A549 (cell line): ENCODE measurements around the gene RBCK1. TPM values are rescaled to one million over a fixed set of nuclear protein-coding genes. Genes with fewer than 3 reads are reported as not detected.

Source experiments
- ATAC-seq, 2 experiments: fragments of 200-7000 bp in 1 of 2; fragments of >200 bp in 1 of 2; cut with Nextera tagmentation in 1 of 2; cut with Tn5 transposase in 1 of 2; 3 replicates each; pipeline versions ENCODE4 v1.8.0 to v1.9.1; 2018 to 2020; ENCODE audit warnings: mild to moderate bottlenecking in 1 of 2, moderate library complexity in 1 of 2
- CTCF ChIA-PET: fragments of 300-600 bp; sonication (Branson Sonifier 250); formaldehyde crosslinking; extraction: SDS; loops from one replicate; lab custom pipeline; 2021; ENCODE audit warnings: antibody characterized with exemption, inconsistent platforms; lab: Yijun Ruan, JAX
- POLR2A ChIA-PET: fragments of 350-600 bp; formaldehyde crosslinking; extraction: SDS; loops from one replicate; lab custom pipeline; 2021; ENCODE audit warnings: antibody characterized with exemption, inconsistent platforms; lab: Yijun Ruan, JAX
- DNase-seq, 2 experiments: peaks; one replicate each; pipeline versions ENCODE4 v3.0.0 to v3.0.0-alpha.2; 2011 to 2016; ENCODE audit warnings: low read depth in 1 of 2, low spot score in 1 of 2
- FAIRE-seq: peaks from 2 replicates; lab custom pipeline; 2011; peaks lifted over from hg19 to GRCh38; lab: Jason Lieb, UNC
- H3K27ac ChIP-seq, 2 experiments: fragments of >200 bp; sonication (Bioruptor Twin); formaldehyde crosslinking; 3 replicates each; pipeline ENCODE4 v1.5.1; 2016 to 2017
- H3K4me1 ChIP-seq: fragments of >200 bp; sonication (Bioruptor Twin); formaldehyde crosslinking; 3 replicates; pipeline ENCODE4 v1.6.1; 2016
- H3K4me2 ChIP-seq: fragments of >200 bp; sonication (Bioruptor Twin); formaldehyde crosslinking; 3 replicates; pipeline ENCODE4 v1.6.1; 2016
- H3K4me3 ChIP-seq: fragments of >200 bp; sonication (Bioruptor Twin); formaldehyde crosslinking; 3 replicates; pipeline ENCODE4 v1.5.1; 2016
- H3K9me3 ChIP-seq: fragments of >200 bp; sonication (Bioruptor Twin); formaldehyde crosslinking; 3 replicates; pipeline ENCODE4 v1.6.1; 2016
- BHLHE40 ChIP-seq: IDR thresholded peaks from 2 replicates; pipeline ENCODE4 v1.6.1; 2012; ENCODE audit warnings: low read depth, low read length, inconsistent platforms
- CBX2 ChIP-seq: fragments of 200-600 bp; sonication (generic); IDR thresholded peaks from 2 replicates; pipeline ENCODE4 v1.6.1; 2016; ENCODE audit warnings: low read depth, mild to moderate bottlenecking, borderline replicate concordance
- CBX8 ChIP-seq: fragments of 200-600 bp; sonication (generic); IDR thresholded peaks from 2 replicates; pipeline ENCODE4 v1.6.1; 2016
- CHD2 ChIP-seq: fragments of 150-350 bp; IDR thresholded peaks from 2 replicates; pipeline ENCODE4 v1.6.1; 2014; ENCODE audit warnings: low read length; ENCODE audit not compliant: partially characterized antibody
- CHD4 ChIP-seq: fragments of 200-600 bp; sonication (generic); IDR thresholded peaks from 2 replicates; pipeline ENCODE4 v1.6.1; 2016; ENCODE audit warnings: antibody characterized with exemption, mild to moderate bottlenecking, borderline replicate concordance
- EHMT2 ChIP-seq: fragments of 200-600 bp; sonication (generic); IDR thresholded peaks from 2 replicates; pipeline ENCODE4 v1.6.1; 2016; ENCODE audit warnings: antibody characterized with exemption, low read depth, mild to moderate bottlenecking, moderate library complexity
- FOSL2 ChIP-seq, 2 experiments: fragments of 450-650 bp in 1 of 2; fragments of >200 bp in 1 of 2; sonication (Bioruptor Twin) in 1 of 2; formaldehyde crosslinking; IDR thresholded peaks; 2 replicates each; pipeline versions ENCODE4 v1.5.0 to v1.6.1; 2016 to 2020; ENCODE audit warnings: mild to moderate bottlenecking in 1 of 2, moderate library complexity in 1 of 2
- HEYL ChIP-seq: fragments of 250-450 bp; sonication (Bioruptor Pico); IDR thresholded peaks from 2 replicates; pipeline ENCODE4 v1.8.0; 2021; ENCODE audit warnings: mild to moderate bottlenecking, moderate library complexity
- HOXB13 ChIP-seq: fragments of 250-450 bp; sonication (Bioruptor Pico); IDR thresholded peaks from 2 replicates; pipeline ENCODE4 v1.5.0; 2020; ENCODE audit warnings: low read depth, mild to moderate bottlenecking, moderate library complexity
- HOXB5 ChIP-seq: fragments of 250-450 bp; sonication (Bioruptor Pico); IDR thresholded peaks from 2 replicates; pipeline ENCODE4 v1.5.0; 2020; ENCODE audit warnings: mild to moderate bottlenecking, moderate library complexity
- JUN ChIP-seq, 2 experiments: fragments of >200 bp; sonication (Bioruptor Twin); formaldehyde crosslinking; IDR thresholded peaks; 2 replicates in 1 of 2; 3 replicates in 1 of 2; pipeline ENCODE4 v1.6.1; 2016 to 2017
- KDM1A ChIP-seq: fragments of 200-600 bp; sonication (generic); IDR thresholded peaks from 2 replicates; pipeline ENCODE4 v1.6.1; 2016; ENCODE audit warnings: low read depth, mild to moderate bottlenecking
- KDM5A ChIP-seq: fragments of 200-600 bp; sonication (generic); IDR thresholded peaks from 2 replicates; pipeline ENCODE4 v1.6.1; 2016; ENCODE audit warnings: antibody characterized with exemption, mild to moderate bottlenecking
- MAFK ChIP-seq: fragments of 450-650 bp; IDR thresholded peaks from 2 replicates; pipeline ENCODE4 v1.6.1; 2014; ENCODE audit not compliant: partially characterized antibody
- MAZ ChIP-seq: fragments of 150-350 bp; IDR thresholded peaks from 2 replicates; pipeline ENCODE4 v1.6.1; 2014; ENCODE audit warnings: antibody characterized with exemption, low read depth, low read length, borderline replicate concordance
- MYC ChIP-seq: IDR thresholded peaks from 2 replicates; pipeline ENCODE4 v1.6.1; 2012; ENCODE audit warnings: mild to moderate bottlenecking, inconsistent platforms, low read length, improper control_type of control experiment, borderline replicate concordance
- NPAS2 ChIP-seq: fragments of 250-450 bp; sonication (Bioruptor Pico); IDR thresholded peaks from 2 replicates; pipeline ENCODE4 v1.8.0; 2022; ENCODE audit warnings: mild to moderate bottlenecking, moderate library complexity, borderline replicate concordance
- PHF8 ChIP-seq: fragments of 200-600 bp; sonication (generic); IDR thresholded peaks from 2 replicates; pipeline ENCODE4 v1.6.1; 2016; ENCODE audit warnings: low read depth, mild to moderate bottlenecking, antibody characterized with exemption, moderate library complexity, borderline replicate concordance
- POLR2A ChIP-seq: IDR thresholded peaks from 2 replicates; pipeline ENCODE4 v1.6.1; 2012; ENCODE audit warnings: mild to moderate bottlenecking, low read length
- RAD21 ChIP-seq, 2 experiments: fragments of >200 bp in 1 of 2; sonication (Bioruptor Twin) in 1 of 2; formaldehyde crosslinking in 1 of 2; IDR thresholded peaks in 1 of 2; conservative IDR thresholded peaks in 1 of 2; 2 replicates in 1 of 2; 3 replicates in 1 of 2; pipeline ENCODE4 v1.6.1; 2012 to 2018; ENCODE audit warnings: inconsistent platforms in 1 of 2
- RARB ChIP-seq: fragments of 250-450 bp; sonication (Bioruptor Pico); IDR thresholded peaks from 2 replicates; pipeline ENCODE4 v1.8.0; 2021; ENCODE audit warnings: mild to moderate bottlenecking, moderate library complexity
- SMC3 ChIP-seq: fragments of >200 bp; sonication (Bioruptor Twin); formaldehyde crosslinking; IDR thresholded peaks from 3 replicates; pipeline ENCODE4 v1.6.1; 2018; ENCODE audit warnings: inconsistent platforms
- ZFP36 ChIP-seq: fragments of 450-650 bp; IDR thresholded peaks from 2 replicates; pipeline ENCODE4 v1.6.1; 2014; ENCODE audit warnings: borderline replicate concordance; ENCODE audit not compliant: partially characterized antibody
- ZNF302 ChIP-seq: fragments of 250-450 bp; sonication (Bioruptor Pico); IDR thresholded peaks from 2 replicates; pipeline ENCODE4 v1.9.0; 2021; ENCODE audit warnings: inconsistent platforms, mild to moderate bottlenecking, moderate library complexity
- ZSCAN20 ChIP-seq: fragments of 250-450 bp; sonication (Bioruptor Pico); IDR thresholded peaks from 2 replicates; pipeline ENCODE4 v1.8.0; 2022; ENCODE audit warnings: mild to moderate bottlenecking, moderate library complexity
- WGBS: methylation state at CpG from one replicate; pipeline ENCODE4 v1.1.6; 2017; ENCODE audit errors: missing lambda C conversion rate; 5-methylcytosine and 5-hydroxymethylcytosine counted together
- polyA plus RNA-seq, 4 experiments: library from polyadenylated mRNA; depleted of rRNA in 3 of 4; stranded (reverse); fragments of >200 nt; fragmentation: RNase III in 1 of 4; extraction: RNeasy Plus Mini Kit Qiagen cat#74134 plus additional on column Dnase treatment in 1 of 4; gene quantifications; 2 replicates in 3 of 4; 3 replicates in 1 of 4; pipeline ENCODE4 v1.2.3, GENCODE V29; 2011 to 2017
- TF ChIP-seq, protein P1 (sequence below): IDR thresholded peaks from 2 replicates; pipeline ENCODE4 v1.6.1; 2012
- TF ChIP-seq, protein P2 (sequence below): IDR thresholded peaks from 2 replicates; pipeline ENCODE4 v1.6.1; 2012; ENCODE audit warnings: low read depth, borderline replicate concordance
- TF ChIP-seq, protein P3 (sequence below): fragments of >200 bp; sonication (Bioruptor Twin); formaldehyde crosslinking; IDR thresholded peaks from 3 replicates; pipeline ENCODE4 v1.6.1; 2016
- TF ChIP-seq, protein P4 (sequence below): fragments of >200 bp; sonication (Bioruptor Twin); formaldehyde crosslinking; IDR thresholded peaks from 3 replicates; pipeline ENCODE4 v1.5.1; 2016
- TF ChIP-seq, protein P5 (sequence below): fragments of 450-650 bp; IDR thresholded peaks from 2 replicates; pipeline ENCODE4 v1.6.1; 2014; ENCODE audit warnings: antibody characterized with exemption
- TF ChIP-seq, protein P6 (sequence below): IDR thresholded peaks from 2 replicates; pipeline ENCODE4 v1.6.1; 2012

Gene RBCK1
- polyA plus RNA-seq, 2 of the 4 experiments (the other 2 are of a cell fraction): 117 to 222 TPM

DNA sequence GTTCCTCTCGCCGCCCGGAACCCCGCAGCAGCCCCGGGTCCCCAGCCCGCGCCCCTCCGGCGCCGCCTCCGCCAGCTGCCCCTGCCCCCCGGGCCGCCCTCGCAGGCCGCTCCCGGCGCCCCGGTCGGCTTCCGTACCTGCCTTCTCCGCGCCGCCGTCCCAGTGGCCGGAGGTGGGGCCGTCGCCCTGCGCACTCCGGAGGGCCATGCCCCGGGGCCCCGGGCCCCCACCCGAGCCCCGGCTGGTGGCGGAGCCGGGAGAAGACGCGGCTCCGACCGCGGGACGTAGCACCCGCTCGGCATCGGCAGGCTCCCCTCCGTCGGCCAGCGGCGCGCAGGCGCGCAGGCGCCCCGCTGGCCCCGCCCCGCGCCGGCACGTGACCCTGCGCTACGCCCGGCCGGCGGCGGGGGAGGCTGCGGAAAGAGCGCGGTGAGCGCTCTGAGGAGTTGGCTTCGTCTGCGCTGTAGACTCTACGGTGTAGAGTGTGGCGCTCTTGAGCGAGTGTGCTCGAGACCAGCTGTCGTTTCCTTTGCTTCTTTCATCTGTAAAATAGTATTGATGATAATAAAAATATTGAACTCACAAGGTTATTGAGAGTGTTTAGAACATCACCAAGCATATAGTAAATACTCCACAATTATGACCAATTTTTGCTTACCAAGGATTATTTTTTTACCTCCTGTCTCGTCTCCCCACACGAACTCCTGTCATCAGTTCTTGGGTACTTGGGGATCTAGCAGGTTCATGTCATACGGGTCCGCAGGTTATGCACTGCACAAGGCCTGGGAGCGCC, 54.3 kb downstream of the RBCK1 start, which contains the start of gene TBC1D20:
Gene TBC1D20 (minus strand): TSS at position 335 of the 793 bp plus-strand sequence. CDS start 128 bp downstream, at position 207.
- 4% methylated on average over 36 of the region's 80 CpGs for WGBS
- peak; percentile 97 for FAIRE-seq

DNA sequence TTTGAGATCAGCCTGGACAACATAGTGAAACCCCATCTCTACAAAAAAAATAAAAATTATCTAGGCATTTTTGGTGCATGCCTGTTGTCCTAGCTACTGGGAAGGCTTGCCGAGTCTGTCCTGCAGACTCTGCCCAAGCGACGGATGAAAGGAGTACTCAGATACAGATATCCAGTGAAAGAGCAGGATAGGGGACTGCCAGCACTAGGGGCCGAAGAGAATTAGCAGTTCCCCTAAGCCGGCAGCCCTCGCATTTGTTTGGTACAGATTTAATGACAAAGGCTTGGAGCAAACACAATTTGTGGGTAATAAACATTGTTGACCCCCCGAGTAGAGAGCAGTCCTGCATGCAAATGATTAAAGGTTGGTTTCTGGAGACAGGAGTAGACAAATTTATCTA, 59.7 kb downstream of the RBCK1 start:
- no peak for FAIRE-seq
- Histone ChIP-seq H3K27ac (no peak overlapping the region), H3K4me3 (no peak overlapping the region), H3K4me1 (peaks cover 5% of the 10 kb centered on the region; the same call in 2 of the 3 replicates), H3K9me3 (peaks cover 5% of the 10 kb centered on the region; the same call in 2 of the 3 replicates), H3K4me2 (no peak overlapping the region)
- POLR2A ChIA-PET: no interaction called here
- no peak for DNase-seq
- no peak for ATAC-seq
- 67% methylated on average over 7 of the region's 7 CpGs for WGBS
- CTCF ChIA-PET: interaction anchor here (2.1 to 5.6 kb wide), 4 partner anchors 9 to 114 kb away, joined by 7 to 40 read pairs (median 11); no protein-coding TSS in a partner anchor
- TF ChIP-seq, protein P1, sequence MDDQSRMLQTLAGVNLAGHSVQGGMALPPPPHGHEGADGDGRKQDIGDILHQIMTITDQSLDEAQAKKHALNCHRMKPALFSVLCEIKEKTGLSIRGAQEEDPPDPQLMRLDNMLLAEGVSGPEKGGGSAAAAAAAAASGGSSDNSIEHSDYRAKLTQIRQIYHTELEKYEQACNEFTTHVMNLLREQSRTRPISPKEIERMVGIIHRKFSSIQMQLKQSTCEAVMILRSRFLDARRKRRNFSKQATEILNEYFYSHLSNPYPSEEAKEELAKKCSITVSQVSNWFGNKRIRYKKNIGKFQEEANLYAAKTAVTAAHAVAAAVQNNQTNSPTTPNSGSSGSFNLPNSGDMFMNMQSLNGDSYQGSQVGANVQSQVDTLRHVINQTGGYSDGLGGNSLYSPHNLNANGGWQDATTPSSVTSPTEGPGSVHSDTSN: no peak
- TF ChIP-seq MYC (no peak), HEYL (no peak), HOXB5 (no peak), EHMT2 (no peak), KDM1A (no peak), KDM5A (no peak), MAFK (no peak), RARB (CRISPR knock-in tag) (no peak), HOXB13 (no peak), CHD4 (no peak), ZFP36 (no peak), CBX8 (no peak), MAZ (no peak), CBX2 (no peak), ZSCAN20 (CRISPR knock-in tag) (no peak)

More for the DNA sequence above, 54.3 kb downstream of the RBCK1 start, which contains the start of gene TBC1D20:
- peak; percentile 94 to 96 for ATAC-seq
- peak within 1 kb of the TSS; percentile 91 to 92 for H3K27ac ChIP-seq
- no peaks in the 10 kb centered on the region for H3K9me3 ChIP-seq
- peak within 1 kb of the TSS; percentile 78 for H3K4me2 ChIP-seq
- H3K4me1 ChIP-seq: peaks cover 25% of the 10 kb centered on the region
- CTCF ChIA-PET: interaction anchor here (0.8 to 3.8 kb wide), 12 partner anchors 10 to 190 kb away, joined by 3 to 22 read pairs (median 5); partner anchors contain the start of gene NRSN2
- POLR2A ChIA-PET: interaction anchor here (0.5 to 1.8 kb wide), 8 partner anchors 14 to 115 kb away, joined by 3 to 13 read pairs (median 4); partner anchors contain the start of gene CSNK2A1
- peak; percentile 89 to 92 for DNase-seq
- TF ChIP-seq, protein P2, sequence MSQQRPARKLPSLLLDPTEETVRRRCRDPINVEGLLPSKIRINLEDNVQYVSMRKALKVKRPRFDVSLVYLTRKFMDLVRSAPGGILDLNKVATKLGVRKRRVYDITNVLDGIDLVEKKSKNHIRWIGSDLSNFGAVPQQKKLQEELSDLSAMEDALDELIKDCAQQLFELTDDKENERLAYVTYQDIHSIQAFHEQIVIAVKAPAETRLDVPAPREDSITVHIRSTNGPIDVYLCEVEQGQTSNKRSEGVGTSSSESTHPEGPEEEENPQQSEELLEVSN: peak; percentile 94
- TF ChIP-seq, protein P3, sequence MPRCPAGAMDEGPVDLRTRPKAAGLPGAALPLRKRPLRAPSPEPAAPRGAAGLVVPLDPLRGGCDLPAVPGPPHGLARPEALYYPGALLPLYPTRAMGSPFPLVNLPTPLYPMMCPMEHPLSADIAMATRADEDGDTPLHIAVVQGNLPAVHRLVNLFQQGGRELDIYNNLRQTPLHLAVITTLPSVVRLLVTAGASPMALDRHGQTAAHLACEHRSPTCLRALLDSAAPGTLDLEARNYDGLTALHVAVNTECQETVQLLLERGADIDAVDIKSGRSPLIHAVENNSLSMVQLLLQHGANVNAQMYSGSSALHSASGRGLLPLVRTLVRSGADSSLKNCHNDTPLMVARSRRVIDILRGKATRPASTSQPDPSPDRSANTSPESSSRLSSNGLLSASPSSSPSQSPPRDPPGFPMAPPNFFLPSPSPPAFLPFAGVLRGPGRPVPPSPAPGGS: peak; percentile 86; the same call in 2 of the 3 replicates
- TF ChIP-seq, protein P4, sequence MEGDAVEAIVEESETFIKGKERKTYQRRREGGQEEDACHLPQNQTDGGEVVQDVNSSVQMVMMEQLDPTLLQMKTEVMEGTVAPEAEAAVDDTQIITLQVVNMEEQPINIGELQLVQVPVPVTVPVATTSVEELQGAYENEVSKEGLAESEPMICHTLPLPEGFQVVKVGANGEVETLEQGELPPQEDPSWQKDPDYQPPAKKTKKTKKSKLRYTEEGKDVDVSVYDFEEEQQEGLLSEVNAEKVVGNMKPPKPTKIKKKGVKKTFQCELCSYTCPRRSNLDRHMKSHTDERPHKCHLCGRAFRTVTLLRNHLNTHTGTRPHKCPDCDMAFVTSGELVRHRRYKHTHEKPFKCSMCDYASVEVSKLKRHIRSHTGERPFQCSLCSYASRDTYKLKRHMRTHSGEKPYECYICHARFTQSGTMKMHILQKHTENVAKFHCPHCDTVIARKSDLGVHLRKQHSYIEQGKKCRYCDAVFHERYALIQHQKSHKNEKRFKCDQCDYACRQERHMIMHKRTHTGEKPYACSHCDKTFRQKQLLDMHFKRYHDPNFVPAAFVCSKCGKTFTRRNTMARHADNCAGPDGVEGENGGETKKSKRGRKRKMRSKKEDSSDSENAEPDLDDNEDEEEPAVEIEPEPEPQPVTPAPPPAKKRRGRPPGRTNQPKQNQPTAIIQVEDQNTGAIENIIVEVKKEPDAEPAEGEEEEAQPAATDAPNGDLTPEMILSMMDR: peak; percentile 58
- TF ChIP-seq EHMT2: no peak
- TF ChIP-seq MAFK: peak; percentile 90
- TF ChIP-seq NPAS2 (CRISPR knock-in tag): peak; percentile 56; the same call in 1 of the 2 replicates
- no peak for TF ChIP-seq FOSL2 (IDR thresholded peaks at IDR 0.05)
- no peak for TF ChIP-seq FOSL2 (CRISPR knock-in tag; IDR thresholded peaks at IDR 0.05)
- TF ChIP-seq JUN (IDR thresholded peaks at IDR 0.05): peak; percentile 48 to 92; a peak in 3 of 5 replicates
- TF ChIP-seq, protein P5, sequence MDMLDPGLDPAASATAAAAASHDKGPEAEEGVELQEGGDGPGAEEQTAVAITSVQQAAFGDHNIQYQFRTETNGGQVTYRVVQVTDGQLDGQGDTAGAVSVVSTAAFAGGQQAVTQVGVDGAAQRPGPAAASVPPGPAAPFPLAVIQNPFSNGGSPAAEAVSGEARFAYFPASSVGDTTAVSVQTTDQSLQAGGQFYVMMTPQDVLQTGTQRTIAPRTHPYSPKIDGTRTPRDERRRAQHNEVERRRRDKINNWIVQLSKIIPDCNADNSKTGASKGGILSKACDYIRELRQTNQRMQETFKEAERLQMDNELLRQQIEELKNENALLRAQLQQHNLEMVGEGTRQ: peak; percentile 76
- TF ChIP-seq CHD2: no peak
- TF ChIP-seq ZNF302 (CRISPR knock-in tag): no peak
- 0 out of 3 replicates have a peak, but pooled peaks have one; percentile 6 for TF ChIP-seq SMC3
- TF ChIP-seq PHF8: peak; percentile 54; the same call in 1 of the 2 replicates
- TF ChIP-seq POLR2A: peak; percentile 94
- peak in 1 of 2 experiments; percentile 29; a peak in 1 of 5 replicates for TF ChIP-seq RAD21 (conservative IDR thresholded peaks at IDR 0.05 in 1 of 2, IDR thresholded peaks at IDR 0.05 in 1 of 2)
- TF ChIP-seq, protein P6, sequence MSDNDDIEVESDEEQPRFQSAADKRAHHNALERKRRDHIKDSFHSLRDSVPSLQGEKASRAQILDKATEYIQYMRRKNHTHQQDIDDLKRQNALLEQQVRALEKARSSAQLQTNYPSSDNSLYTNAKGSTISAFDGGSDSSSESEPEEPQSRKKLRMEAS: peak; percentile 93
- TF ChIP-seq BHLHE40: peak; percentile 70
- H3K4me3 ChIP-seq: peak within 1 kb of the TSS; percentile 82
